Bronchial epithelial cell (primary cell): ENCODE measurements around the gene DGKI. TPM values are rescaled to one million over a fixed set of nuclear protein-coding genes. Genes with fewer than 3 reads are reported as not detected.

Experiments
- DNase-seq: peaks from one replicate; pipeline ENCODE4 v3.0.0-alpha.2; 2010; ENCODE audit warnings: low read depth
- FAIRE-seq: peaks from 2 replicates; lab custom pipeline; 2011; peaks lifted over from hg19 to GRCh38; lab: Jason Lieb, UNC
- H3K27me3 ChIP-seq: 2 replicates; pipeline ENCODE4 v1.5.1; 2011; ENCODE audit warnings: low read length; ENCODE audit not compliant: control insufficient read depth, insufficient read depth
- H3K36me3 ChIP-seq: 2 replicates; pipeline ENCODE4 v1.5.1; 2011; ENCODE audit warnings: low read length; ENCODE audit not compliant: control insufficient read depth, insufficient read depth
- H3K4me3 ChIP-seq: 2 replicates; pipeline ENCODE4 v1.5.1; 2011; ENCODE audit warnings: mild to moderate bottlenecking, low read depth, low read length, control low read depth
- CTCF ChIP-seq: IDR thresholded peaks from 2 replicates; pipeline ENCODE4 v1.5.1; 2011; ENCODE audit warnings: mild to moderate bottlenecking, moderate library complexity, low read length, control low read depth, inconsistent platforms; ENCODE audit not compliant: insufficient read depth, severe bottlenecking
- total RNA-seq: library from RNA; depleted of rRNA; stranded (reverse); fragments of >200 nt; gene quantifications from 2 replicates; pipeline ENCODE4 v1.2.1, GENCODE V29; 2014

DGKI gene
- total RNA-seq, 1 donor from 2014 or later: under 0.01 TPM

GRCh38 chr7:137601642-137602041, 245.1 kb downstream of the DGKI start:
- TF ChIP-seq CTCF: no peak
- H3K36me3 ChIP-seq: no peaks in the 10 kb centered on the region
- no peak overlapping the region for H3K4me3 ChIP-seq
- FAIRE-seq (no peak), DNase-seq (no peak)
- no peaks in the 10 kb centered on the region for H3K27me3 ChIP-seq

- peaks cover 2% of the 10 kb centered on the region for H3K27me3 ChIP-seq
- H3K36me3 ChIP-seq: no peaks in the 10 kb centered on the region
- TF ChIP-seq CTCF: no peak
- DNase-seq (no peak), FAIRE-seq (no peak)
- H3K4me3 ChIP-seq: no peak overlapping the region
Observed at GRCh38 chr7:137597856-137598255, 248.9 kb downstream of the DGKI start.

- TF ChIP-seq CTCF: no peak
- H3K27me3 ChIP-seq: peaks cover 2% of the 10 kb centered on the region
- DNase-seq (no peak), FAIRE-seq (no peak)
- no peaks in the 10 kb centered on the region for H3K36me3 ChIP-seq
- no peak overlapping the region for H3K4me3 ChIP-seq
Observed at GRCh38 chr7:137593115-137593711, 253.6 kb downstream of the DGKI start.

GRCh38 chr7:137592232-137592896, 254.4 kb downstream of the DGKI start:
- Histone ChIP-seq H3K4me3 (no peak overlapping the region), H3K27me3 (peaks cover 2% of the 10 kb centered on the region), H3K36me3 (no peaks in the 10 kb centered on the region)
- TF ChIP-seq CTCF: peak; percentile 75
- FAIRE-seq: peak; percentile 64
- DNase-seq: peak; percentile 74

GRCh38 chr7:137591421-137591837, 255.3 kb downstream of the DGKI start:
- Histone ChIP-seq H3K4me3 (no peak overlapping the region), H3K36me3 (no peaks in the 10 kb centered on the region), H3K27me3 (peaks cover 2% of the 10 kb centered on the region)
- DNase-seq (peak; percentile 85), FAIRE-seq (no peak)
- TF ChIP-seq CTCF: no peak
